ENCODE data around the gene SCGN.

GRCh38 chr6:25748049-25748448, 96.0 kb downstream of the SCGN start:
- no peak for TF ChIP-seq SMC3 (IDR thresholded peaks at IDR 0.05)
- TF ChIP-seq, protein P1, sequence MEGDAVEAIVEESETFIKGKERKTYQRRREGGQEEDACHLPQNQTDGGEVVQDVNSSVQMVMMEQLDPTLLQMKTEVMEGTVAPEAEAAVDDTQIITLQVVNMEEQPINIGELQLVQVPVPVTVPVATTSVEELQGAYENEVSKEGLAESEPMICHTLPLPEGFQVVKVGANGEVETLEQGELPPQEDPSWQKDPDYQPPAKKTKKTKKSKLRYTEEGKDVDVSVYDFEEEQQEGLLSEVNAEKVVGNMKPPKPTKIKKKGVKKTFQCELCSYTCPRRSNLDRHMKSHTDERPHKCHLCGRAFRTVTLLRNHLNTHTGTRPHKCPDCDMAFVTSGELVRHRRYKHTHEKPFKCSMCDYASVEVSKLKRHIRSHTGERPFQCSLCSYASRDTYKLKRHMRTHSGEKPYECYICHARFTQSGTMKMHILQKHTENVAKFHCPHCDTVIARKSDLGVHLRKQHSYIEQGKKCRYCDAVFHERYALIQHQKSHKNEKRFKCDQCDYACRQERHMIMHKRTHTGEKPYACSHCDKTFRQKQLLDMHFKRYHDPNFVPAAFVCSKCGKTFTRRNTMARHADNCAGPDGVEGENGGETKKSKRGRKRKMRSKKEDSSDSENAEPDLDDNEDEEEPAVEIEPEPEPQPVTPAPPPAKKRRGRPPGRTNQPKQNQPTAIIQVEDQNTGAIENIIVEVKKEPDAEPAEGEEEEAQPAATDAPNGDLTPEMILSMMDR (IDR thresholded peaks at IDR 0.05): no peak
- no peak for TF ChIP-seq JUN (IDR thresholded peaks at IDR 0.05)
- no peak for TF ChIP-seq EP300 (IDR thresholded peaks at IDR 0.05)
- TF ChIP-seq CEBPB (IDR thresholded peaks at IDR 0.05): no peak
- TF ChIP-seq, protein P2, sequence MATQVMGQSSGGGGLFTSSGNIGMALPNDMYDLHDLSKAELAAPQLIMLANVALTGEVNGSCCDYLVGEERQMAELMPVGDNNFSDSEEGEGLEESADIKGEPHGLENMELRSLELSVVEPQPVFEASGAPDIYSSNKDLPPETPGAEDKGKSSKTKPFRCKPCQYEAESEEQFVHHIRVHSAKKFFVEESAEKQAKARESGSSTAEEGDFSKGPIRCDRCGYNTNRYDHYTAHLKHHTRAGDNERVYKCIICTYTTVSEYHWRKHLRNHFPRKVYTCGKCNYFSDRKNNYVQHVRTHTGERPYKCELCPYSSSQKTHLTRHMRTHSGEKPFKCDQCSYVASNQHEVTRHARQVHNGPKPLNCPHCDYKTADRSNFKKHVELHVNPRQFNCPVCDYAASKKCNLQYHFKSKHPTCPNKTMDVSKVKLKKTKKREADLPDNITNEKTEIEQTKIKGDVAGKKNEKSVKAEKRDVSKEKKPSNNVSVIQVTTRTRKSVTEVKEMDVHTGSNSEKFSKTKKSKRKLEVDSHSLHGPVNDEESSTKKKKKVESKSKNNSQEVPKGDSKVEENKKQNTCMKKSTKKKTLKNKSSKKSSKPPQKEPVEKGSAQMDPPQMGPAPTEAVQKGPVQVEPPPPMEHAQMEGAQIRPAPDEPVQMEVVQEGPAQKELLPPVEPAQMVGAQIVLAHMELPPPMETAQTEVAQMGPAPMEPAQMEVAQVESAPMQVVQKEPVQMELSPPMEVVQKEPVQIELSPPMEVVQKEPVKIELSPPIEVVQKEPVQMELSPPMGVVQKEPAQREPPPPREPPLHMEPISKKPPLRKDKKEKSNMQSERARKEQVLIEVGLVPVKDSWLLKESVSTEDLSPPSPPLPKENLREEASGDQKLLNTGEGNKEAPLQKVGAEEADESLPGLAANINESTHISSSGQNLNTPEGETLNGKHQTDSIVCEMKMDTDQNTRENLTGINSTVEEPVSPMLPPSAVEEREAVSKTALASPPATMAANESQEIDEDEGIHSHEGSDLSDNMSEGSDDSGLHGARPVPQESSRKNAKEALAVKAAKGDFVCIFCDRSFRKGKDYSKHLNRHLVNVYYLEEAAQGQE (IDR thresholded peaks at IDR 0.05): no peak
- no peak for TF ChIP-seq POLR2A (IDR thresholded peaks at IDR 0.05; ENCODE audit: low read length)
- no peak for TF ChIP-seq MYC (IDR thresholded peaks at IDR 0.05; ENCODE audit: borderline replicate concordance, low read length)
- no peak for TF ChIP-seq CHD2 (IDR thresholded peaks at IDR 0.05; ENCODE audit: low read length, partially characterized antibody)
- no peak for TF ChIP-seq ESRRA (IDR thresholded peaks at IDR 0.05; ENCODE audit: borderline replicate concordance, low read length)
